K562 (cell line): ENCODE results near the gene CISD3. TPM values are rescaled to one million over a fixed set of nuclear protein-coding genes. Genes with fewer than 3 reads are reported as not detected.

ENCODE experiments used
- CBFA2T2 ChIP-seq: fragments of 450-650 bp; conservative IDR thresholded peaks from 2 replicates; pipeline ENCODE4 v1.6.1; 2017; ENCODE audit warnings: mild to moderate bottlenecking
- HMBOX1 ChIP-seq: sonication (generic); IDR thresholded peaks from 2 replicates; pipeline ENCODE4 v1.6.1; 2016
- TAF15 ChIP-seq: fragments of 200-400 bp; formaldehyde crosslinking; IDR thresholded peaks from 2 replicates; pipeline ENCODE4 v1.6.1; 2017; ENCODE audit warnings: mild to moderate bottlenecking, low read depth, low read length, moderate library complexity
- XRCC4 ChIP-seq: IDR thresholded peaks from one replicate; pipeline ENCODE4 v1.6.1; 2011; ENCODE audit not compliant: insufficient read depth, insufficient read length; ENCODE audit errors: extremely low read depth
- ZBTB33 ChIP-seq: sonication (generic); formaldehyde crosslinking; IDR thresholded peaks from 2 replicates; pipeline ENCODE4 v1.8.1; 2023; ENCODE audit warnings: mild to moderate bottlenecking, missing genetic modification reagents
- ZNF280A ChIP-seq: fragments of 450-650 bp; IDR thresholded peaks from 2 replicates; pipeline ENCODE4 v1.6.1; 2018; ENCODE audit warnings: mild to moderate bottlenecking, low read depth; ENCODE audit not compliant: partially characterized antibody
- polyA plus RNA-seq, 8 experiments: library from polyadenylated mRNA; depleted of rRNA in 4 of 8; stranded (reverse) in 5 of 8; unstranded in 3 of 8; fragments of >200 nt; fragmentation: Nextera tagmentation in 2 of 8; fragmentation: Illumina TruSeq in 1 of 8; extraction: Ambion mirVana in 2 of 8; extraction: Trizol in 1 of 8; gene quantifications; 2 replicates each; pipeline versions ENCODE4 v1.2.1 to v1.2.3, GENCODE V29; 2011 to 2014; ENCODE audit warnings: inconsistent platforms in 1 of 8, missing spikeins in 1 of 8
- total RNA-seq, 7 experiments: library from RNA; depleted of rRNA in 6 of 7; stranded (reverse); fragments of >200 nt in 6 of 7; fragmentation: Illumina TruSeq in 2 of 7; extraction: Trizol in 2 of 7; gene quantifications; 2 replicates each; pipeline versions ENCODE4 v1.2.1 to v1.2.3, GENCODE V29; 2011 to 2021; ENCODE audit warnings: low replicate concordance in 1 of 7
- TF ChIP-seq, protein P1 (sequence below): fragments of 450-650 bp; formaldehyde crosslinking; IDR thresholded peaks from 2 replicates; pipeline ENCODE4 v1.4.0; 2020; ENCODE audit warnings: mild to moderate bottlenecking, mixed read lengths

CISD3 gene
- total and polyA plus RNA-seq, 9 of the 15 experiments (the other 6 are each of a cell fraction or from before 2014, with no cell fraction given): 5.0 to 60.7 (median 15.7) TPM

GRCh38 chr17:38713456-38714075 lies 16.6 kb upstream of the CISD3 start (continued):
- TF ChIP-seq, protein P1, sequence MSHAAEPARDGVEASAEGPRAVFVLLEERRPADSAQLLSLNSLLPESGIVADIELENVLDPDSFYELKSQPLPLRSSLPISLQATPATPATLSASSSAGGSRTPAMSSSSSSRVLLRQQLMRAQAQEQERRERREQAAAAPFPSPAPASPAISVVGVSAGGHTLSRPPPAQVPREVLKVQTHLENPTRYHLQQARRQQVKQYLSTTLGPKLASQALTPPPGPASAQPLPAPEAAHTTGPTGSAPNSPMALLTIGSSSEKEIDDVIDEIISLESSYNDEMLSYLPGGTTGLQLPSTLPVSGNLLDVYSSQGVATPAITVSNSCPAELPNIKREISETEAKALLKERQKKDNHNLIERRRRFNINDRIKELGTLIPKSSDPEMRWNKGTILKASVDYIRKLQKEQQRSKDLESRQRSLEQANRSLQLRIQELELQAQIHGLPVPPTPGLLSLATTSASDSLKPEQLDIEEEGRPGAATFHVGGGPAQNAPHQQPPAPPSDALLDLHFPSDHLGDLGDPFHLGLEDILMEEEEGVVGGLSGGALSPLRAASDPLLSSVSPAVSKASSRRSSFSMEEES (CRISPR knock-in tag): no peak
- TF ChIP-seq XRCC4: no peak
- TF ChIP-seq HMBOX1: no peak
- TF ChIP-seq ZBTB33 (CRISPR knock-in tag): no peak
- no peak for TF ChIP-seq TAF15
- no peak for TF ChIP-seq CBFA2T2
- no peak for TF ChIP-seq ZNF280A
- TF ChIP-seq, all 486 proteins: peak for 0
